PFSK-1 (cell line): ENCODE data around the gene COL4A2.

Source experiments
- FOXP2 ChIP-seq: optimal IDR thresholded peaks from 2 replicates; pipeline ENCODE3; 2011; ENCODE audit warnings: borderline replicate concordance, control low read depth, inconsistent platforms; ENCODE audit not compliant: insufficient read depth; ENCODE audit errors: extremely low read length, extremely low read depth
- POLR2AphosphoS5 ChIP-seq: IDR thresholded peaks from 2 replicates; pipeline ENCODE4 v1.6.1; 2012; ENCODE audit warnings: low read depth, mild to moderate bottlenecking, control low read depth, low read length, moderate library complexity
- SIN3A ChIP-seq: IDR thresholded peaks from 2 replicates; pipeline ENCODE4 v1.6.1; 2012; ENCODE audit warnings: mild to moderate bottlenecking, low read length, moderate library complexity, borderline replicate concordance; ENCODE audit not compliant: insufficient read depth
- TAF1 ChIP-seq: IDR thresholded peaks from 2 replicates; pipeline ENCODE4 v1.6.1; 2012; ENCODE audit warnings: low read length, control low read depth, borderline replicate concordance; ENCODE audit not compliant: insufficient read depth
- TF ChIP-seq, protein P1 (sequence below), 2 experiments: IDR thresholded peaks; 2 replicates each; pipeline versions ENCODE4 v1.6.1 to v1.8.0; 2011 to 2012; ENCODE audit warnings: low read depth in 2 of 2, low read length in 2 of 2, control low read depth in 1 of 2, inconsistent platforms in 1 of 2, mild to moderate bottlenecking in 1 of 2, moderate library complexity in 1 of 2; ENCODE audit not compliant: insufficient read depth in 1 of 2

The COL4A2 gene

GRCh38 chr13:110380359-110381028, 73.4 kb downstream of the COL4A2 start:
- TF ChIP-seq TAF1: no peak
- TF ChIP-seq, protein P1, sequence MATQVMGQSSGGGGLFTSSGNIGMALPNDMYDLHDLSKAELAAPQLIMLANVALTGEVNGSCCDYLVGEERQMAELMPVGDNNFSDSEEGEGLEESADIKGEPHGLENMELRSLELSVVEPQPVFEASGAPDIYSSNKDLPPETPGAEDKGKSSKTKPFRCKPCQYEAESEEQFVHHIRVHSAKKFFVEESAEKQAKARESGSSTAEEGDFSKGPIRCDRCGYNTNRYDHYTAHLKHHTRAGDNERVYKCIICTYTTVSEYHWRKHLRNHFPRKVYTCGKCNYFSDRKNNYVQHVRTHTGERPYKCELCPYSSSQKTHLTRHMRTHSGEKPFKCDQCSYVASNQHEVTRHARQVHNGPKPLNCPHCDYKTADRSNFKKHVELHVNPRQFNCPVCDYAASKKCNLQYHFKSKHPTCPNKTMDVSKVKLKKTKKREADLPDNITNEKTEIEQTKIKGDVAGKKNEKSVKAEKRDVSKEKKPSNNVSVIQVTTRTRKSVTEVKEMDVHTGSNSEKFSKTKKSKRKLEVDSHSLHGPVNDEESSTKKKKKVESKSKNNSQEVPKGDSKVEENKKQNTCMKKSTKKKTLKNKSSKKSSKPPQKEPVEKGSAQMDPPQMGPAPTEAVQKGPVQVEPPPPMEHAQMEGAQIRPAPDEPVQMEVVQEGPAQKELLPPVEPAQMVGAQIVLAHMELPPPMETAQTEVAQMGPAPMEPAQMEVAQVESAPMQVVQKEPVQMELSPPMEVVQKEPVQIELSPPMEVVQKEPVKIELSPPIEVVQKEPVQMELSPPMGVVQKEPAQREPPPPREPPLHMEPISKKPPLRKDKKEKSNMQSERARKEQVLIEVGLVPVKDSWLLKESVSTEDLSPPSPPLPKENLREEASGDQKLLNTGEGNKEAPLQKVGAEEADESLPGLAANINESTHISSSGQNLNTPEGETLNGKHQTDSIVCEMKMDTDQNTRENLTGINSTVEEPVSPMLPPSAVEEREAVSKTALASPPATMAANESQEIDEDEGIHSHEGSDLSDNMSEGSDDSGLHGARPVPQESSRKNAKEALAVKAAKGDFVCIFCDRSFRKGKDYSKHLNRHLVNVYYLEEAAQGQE (IDR thresholded peaks at IDR 0.05; ENCODE audit: insufficient read depth in 1 of 2, low read depth in 2 of 2, low read length in 2 of 2): no peak
- TF ChIP-seq SIN3A: no peak
- no peak for TF ChIP-seq FOXP2
- no peak for TF ChIP-seq POLR2AphosphoS5

DNA sequence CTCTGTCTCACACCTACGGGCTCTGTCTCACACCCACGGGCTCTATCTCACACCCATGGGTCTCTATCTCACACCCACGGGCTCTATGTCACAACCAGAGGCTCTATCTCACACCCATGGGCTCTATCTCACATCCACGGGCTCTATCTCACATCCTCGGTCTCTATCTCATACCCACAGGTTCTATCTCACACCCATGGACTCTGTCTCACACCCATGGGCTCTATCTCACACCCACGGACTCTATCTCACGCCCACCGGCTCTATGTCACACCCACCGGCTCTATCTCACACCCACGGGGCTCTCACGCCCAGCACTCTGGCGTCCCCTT, 73.9 kb downstream of the COL4A2 start:
- TF ChIP-seq, protein P1 (IDR thresholded peaks at IDR 0.05; ENCODE audit: insufficient read depth in 1 of 2, low read depth in 2 of 2, low read length in 2 of 2): no peak
- TF ChIP-seq TAF1 (no peak), SIN3A (no peak), FOXP2 (no peak), POLR2AphosphoS5 (no peak)

GRCh38 chr13:110382229-110382628, 75.1 kb downstream of the COL4A2 start:
- no peak for TF ChIP-seq SIN3A
- TF ChIP-seq TAF1: no peak
- TF ChIP-seq, protein P1 (IDR thresholded peaks at IDR 0.05; ENCODE audit: insufficient read depth in 1 of 2, low read depth in 2 of 2, low read length in 2 of 2): no peak
- TF ChIP-seq POLR2AphosphoS5: no peak
- TF ChIP-seq FOXP2: no peak

DNA sequence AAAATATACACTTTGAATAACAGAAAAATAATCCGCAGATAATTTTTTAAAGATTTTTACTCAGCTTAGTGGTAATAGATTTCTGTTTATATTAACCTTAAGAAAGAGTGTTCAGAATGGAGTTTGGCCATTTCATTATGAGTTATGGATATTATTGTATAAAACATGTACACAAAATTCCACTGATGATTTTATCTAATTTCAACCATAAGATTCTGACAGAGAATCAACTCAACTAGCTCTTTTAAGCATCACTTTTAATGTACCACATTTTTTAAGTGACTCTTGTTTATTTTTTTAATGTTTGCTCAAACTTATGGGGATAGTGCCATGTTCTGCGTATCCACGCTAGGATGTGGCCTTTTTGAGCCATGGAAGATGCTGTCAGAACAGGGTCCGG, 75.7 kb downstream of the COL4A2 start:
- TF ChIP-seq TAF1 (no peak), POLR2AphosphoS5 (no peak), FOXP2 (no peak), SIN3A (no peak)
- TF ChIP-seq, protein P1 (IDR thresholded peaks at IDR 0.05; ENCODE audit: insufficient read depth in 1 of 2, low read depth in 2 of 2, low read length in 2 of 2): no peak

DNA sequence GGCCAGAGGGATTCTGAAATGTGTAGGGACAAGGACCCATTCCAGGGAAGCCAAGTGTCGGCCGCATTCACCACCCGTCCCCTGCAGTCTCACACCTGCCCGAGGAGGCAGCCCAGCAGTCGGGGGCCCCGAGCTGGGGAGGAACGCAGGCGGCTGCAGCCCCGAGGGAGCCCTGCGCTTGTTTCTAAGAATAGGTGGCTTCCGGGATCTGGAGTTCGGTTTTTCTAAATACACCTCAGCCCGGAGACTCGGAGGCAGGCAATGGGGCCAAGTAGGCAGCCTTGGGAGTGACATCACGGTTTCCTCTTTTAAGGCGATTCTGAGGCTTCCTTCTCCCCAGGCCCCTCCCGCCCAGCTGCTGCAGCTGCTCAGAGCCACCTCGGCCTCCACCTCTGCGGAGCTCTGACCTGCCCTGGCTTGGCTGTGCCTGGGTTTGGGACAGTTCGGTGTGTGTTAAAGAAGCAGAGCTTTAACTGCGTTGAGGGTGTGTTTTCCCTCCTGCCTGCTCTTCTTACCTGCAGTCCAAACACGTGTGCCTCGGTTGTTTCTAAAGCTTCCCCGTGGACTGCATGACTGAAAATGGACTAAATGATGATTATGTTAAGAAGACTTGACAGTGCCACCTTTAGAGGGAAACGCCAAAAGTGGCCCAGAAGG, 80.5 kb downstream of the COL4A2 start:
- TF ChIP-seq POLR2AphosphoS5 (no peak), SIN3A (no peak), TAF1 (no peak), FOXP2 (no peak)
- TF ChIP-seq, protein P1 (IDR thresholded peaks at IDR 0.05; ENCODE audit: insufficient read depth in 1 of 2, low read depth in 2 of 2, low read length in 2 of 2): no peak
